NCI-H2029 (cell line): ENCODE data around the gene SLC38A1.
"Not testable (repeated sequence)": the region's sequence is repeated elsewhere in the genome, so short reads cannot be mapped to it uniquely, and the experiment has no call there.

Source experiments
- DNase-seq: peaks from one replicate; lab custom pipeline; 2025; lab: John Stamatoyannopoulos, UW

Gene SLC38A1

GRCh38 chr12:46268583-46269428 is at the start of gene SLC38A1:
TSS of gene SLC38A1 (minus strand) at chr12:46269043. CDS start at chr12:46239800, 29,243 bp downstream.
- DNase-seq = peak; percentile 89

GRCh38 chr12:46318037-46318436 is 49.2 kb upstream of the SLC38A1 start:
- DNase-seq = no peak

GRCh38 chr12:46304070-46304469 is 35.2 kb upstream of the SLC38A1 start:
- DNase-seq = no peak

GRCh38 chr12:46303039-46303666 is 34.3 kb upstream of the SLC38A1 start:
- peak; percentile 31 for DNase-seq

GRCh38 chr12:46300910-46301309 is 32.1 kb upstream of the SLC38A1 start:
- no peak for DNase-seq

GRCh38 chr12:46299851-46300250 is 31.0 kb upstream of the SLC38A1 start:
- DNase-seq = peak; percentile 10

GRCh38 chr12:46298261-46298660 is 29.4 kb upstream of the SLC38A1 start:
- DNase-seq = no peak

- DNase-seq = no peak
These were observed 28.0 kb upstream of the SLC38A1 start for GRCh38 chr12:46296822-46297221.

GRCh38 chr12:46292754-46293402 is 24.0 kb upstream of the SLC38A1 start:
- DNase-seq = no peak

GRCh38 chr12:46291953-46292352 is 23.1 kb upstream of the SLC38A1 start:
- not testable (repeated sequence) for DNase-seq

- DNase-seq = not testable (repeated sequence)
These were observed 16.3 kb upstream of the SLC38A1 start for GRCh38 chr12:46285177-46285576.

GRCh38 chr12:46282829-46283228 is 14.0 kb upstream of the SLC38A1 start:
- DNase-seq = no peak

GRCh38 chr12:46276756-46277155 is 7.9 kb upstream of the SLC38A1 start:
- DNase-seq = no peak

GRCh38 chr12:46271863-46272262 is 3.0 kb upstream of the SLC38A1 start:
- no peak for DNase-seq

- DNase-seq = no peak
These were observed 792 bp upstream of the SLC38A1 start for GRCh38 chr12:46269429-46270241.

GRCh38 chr12:46267825-46268582 is 839 bp downstream of the SLC38A1 start:
- DNase-seq = no peak

- DNase-seq = peak; percentile 17
These were observed 1.3 kb downstream of the SLC38A1 start for GRCh38 chr12:46267575-46267824.

- DNase-seq = peak; percentile 61
These were observed 1.8 kb downstream of the SLC38A1 start for GRCh38 chr12:46266869-46267574.

- DNase-seq = peak; percentile 31
These were observed 2.5 kb downstream of the SLC38A1 start for GRCh38 chr12:46266382-46266791.

- DNase-seq = no peak
These were observed 3.1 kb downstream of the SLC38A1 start for GRCh38 chr12:46265734-46266133.

- no peak for DNase-seq
These were observed 3.7 kb downstream of the SLC38A1 start for GRCh38 chr12:46265102-46265501.
